Thymus (tissue), 11 donors: Measurements from ENCODE around the gene XXYLT1. TPM values are rescaled to one million over a fixed set of nuclear protein-coding genes. Genes with fewer than 3 reads are reported as not detected.
A peak's percentile ranks its signal among the peaks of the same experiment; 100 is the strongest.
"Not testable (repeated sequence)": the region's sequence is repeated elsewhere in the genome, so short reads cannot be mapped to it uniquely, and the experiment has no call there.

Experiments used
- DNase-seq, 9 donors: peaks; one replicate each; pipeline ENCODE4 v3.0.0-alpha.2; 2013; ENCODE audit warnings: low spot score in 9 of 9, low read depth in 6 of 9, missing footprints in 1 of 9
- H3K27ac ChIP-seq, 2 donors: one replicate each; pipeline ENCODE4 v1.5.1; 2013; ENCODE audit warnings: control low read depth in 1 of 2, low read depth in 1 of 2, low read length in 1 of 2, mild to moderate bottlenecking in 1 of 2, moderate library complexity in 1 of 2
- H3K27me3 ChIP-seq, 2 donors: one replicate each; pipeline ENCODE4 v1.5.1; 2013; ENCODE audit warnings: low read length in 1 of 2; ENCODE audit not compliant: control insufficient read depth in 2 of 2, insufficient read depth in 1 of 2
- H3K36me3 ChIP-seq, 2 donors: one replicate each; pipeline ENCODE4 v1.5.1; 2013; ENCODE audit warnings: low read length in 1 of 2, mild to moderate bottlenecking in 1 of 2, moderate library complexity in 1 of 2; ENCODE audit not compliant: control insufficient read depth in 2 of 2, insufficient read depth in 2 of 2
- H3K4me1 ChIP-seq, 2 donors: one replicate each; pipeline ENCODE4 v1.5.1; 2013; ENCODE audit warnings: low read length in 2 of 2; ENCODE audit not compliant: control insufficient read depth in 2 of 2, insufficient read depth in 2 of 2
- H3K4me3 ChIP-seq, 2 donors: one replicate each; pipeline ENCODE4 v1.5.1; 2013; ENCODE audit warnings: low read length in 2 of 2, control low read depth in 1 of 2, mild to moderate bottlenecking in 1 of 2
- H3K9me3 ChIP-seq, 2 donors: one replicate each; pipeline ENCODE4 v1.5.1; 2013; ENCODE audit warnings: low read length in 1 of 2, mild to moderate bottlenecking in 1 of 2; ENCODE audit not compliant: control insufficient read depth in 2 of 2, insufficient read depth in 1 of 2
- WGBS: extraction: QIAGEN DNeasy Blood & Tissue Kit; methylation state at CpG from one replicate; pipeline ENCODE4 v1.1.7; 2013; 5-methylcytosine and 5-hydroxymethylcytosine counted together
- polyA plus RNA-seq: library from polyadenylated mRNA; stranded (reverse); fragments of 200-250 nt; gene quantifications from one replicate; pipeline ENCODE4 v1.2.3, GENCODE V29; 2013
- total RNA-seq: library from RNA; stranded (reverse); fragments of 120-200 nt; gene quantifications from one replicate; pipeline ENCODE4 v1.2.4, GENCODE V29; 2013
- donor health status: healthy.

XXYLT1 gene
- total and polyA plus RNA-seq, 2 donors: 5.8 to 12.3 TPM

GRCh38 chr3:195040094-195040493, 230.9 kb downstream of the XXYLT1 start:
- Histone ChIP-seq H3K27ac (no peak overlapping the region), H3K9me3 (no peaks in the 10 kb centered on the region), H3K36me3 (no peaks in the 10 kb centered on the region), H3K27me3 (peaks cover 0 to 13% of the 10 kb centered on the region in 2 donors), H3K4me3 (no peak overlapping the region), H3K4me1 (peaks cover 9 to 26% of the 10 kb centered on the region in 2 donors)
- 94% methylated on average over 11 of the region's 11 CpGs for WGBS
- DNase-seq: peak in 1 of 9 donors; percentile 16

GRCh38 chr3:195039180-195039843, 231.6 kb downstream of the XXYLT1 start:
- Histone ChIP-seq H3K4me1 (peaks cover 9 to 26% of the 10 kb centered on the region in 2 donors), H3K4me3 (no peak overlapping the region), H3K36me3 (no peaks in the 10 kb centered on the region), H3K27me3 (peaks cover 0 to 13% of the 10 kb centered on the region in 2 donors), H3K27ac (no peak overlapping the region), H3K9me3 (no peaks in the 10 kb centered on the region)
- peak in 1 of 9 donors; percentile 17 for DNase-seq
- 90% methylated on average over 7 of the region's 7 CpGs for whole genome bisulfite sequencing

DNA sequence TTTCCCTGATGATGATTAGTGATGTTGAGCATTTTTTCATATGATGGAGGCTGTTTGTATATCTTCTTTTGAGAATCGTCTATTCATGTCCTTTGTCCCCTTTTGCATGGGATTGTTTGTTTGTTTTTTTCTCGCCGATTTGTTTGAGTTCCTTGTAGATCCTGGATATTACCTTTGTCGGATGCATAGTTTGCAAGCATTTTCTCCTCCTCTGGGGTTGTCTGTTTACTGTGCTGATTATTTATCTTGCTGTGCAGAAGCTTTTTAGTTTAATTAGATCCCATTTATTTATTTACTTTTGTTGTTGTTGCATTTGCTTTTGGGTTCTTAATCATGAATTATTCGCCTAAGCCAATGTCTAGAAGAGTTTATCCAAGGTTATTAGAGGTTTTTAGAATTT, 232.8 kb downstream of the XXYLT1 start:
- Histone ChIP-seq H3K36me3 (no peaks in the 10 kb centered on the region), H3K4me1 (peaks cover 9 to 24% of the 10 kb centered on the region in 2 donors), H3K9me3 (no peaks in the 10 kb centered on the region), H3K27ac (no peak overlapping the region), H3K27me3 (peaks cover 0 to 10% of the 10 kb centered on the region in 2 donors), H3K4me3 (no peak overlapping the region)
- DNase-seq: no peak
- 99% methylated on average over 5 of the region's 5 CpGs for WGBS

- H3K4me1 ChIP-seq: peaks cover 9 to 24% of the 10 kb centered on the region in 2 donors
- DNase-seq, H3K4me3 ChIP-seq, H3K27me3 ChIP-seq, H3K27ac ChIP-seq, H3K9me3 ChIP-seq, H3K36me3 ChIP-seq: not testable (repeated sequence)
- WGBS: 99% methylated on average over 3 of the region's 3 CpGs
Measured at GRCh38 chr3:195037586-195037985, 233.4 kb downstream of the XXYLT1 start.

DNA sequence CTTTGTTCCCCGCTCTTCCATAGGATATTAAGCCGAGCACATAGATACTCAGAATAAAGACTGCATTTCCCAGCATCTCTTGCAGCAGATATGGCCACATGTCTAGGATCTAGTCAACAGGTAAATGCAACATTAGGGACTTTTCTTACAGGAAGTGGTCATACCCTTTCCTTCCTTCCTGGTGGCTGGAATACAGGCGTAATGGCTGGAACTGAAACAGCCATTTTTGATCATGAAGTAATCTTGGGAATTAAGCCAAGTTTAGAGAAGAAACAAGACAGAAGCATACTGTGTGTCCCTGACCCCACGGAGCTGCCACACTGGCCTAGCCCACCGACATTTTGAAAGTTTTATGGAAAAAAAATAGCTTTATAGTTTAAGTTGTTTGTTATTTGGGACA, 234.0 kb downstream of the XXYLT1 start:
- H3K27ac ChIP-seq: no peak overlapping the region
- H3K27me3 ChIP-seq: no peaks in the 10 kb centered on the region
- DNase-seq: no peak
- no peak overlapping the region for H3K4me3 ChIP-seq
- H3K4me1 ChIP-seq: peaks cover 9 to 27% of the 10 kb centered on the region in 2 donors
- H3K9me3 ChIP-seq: no peaks in the 10 kb centered on the region
- whole genome bisulfite sequencing: 78% methylated on average over 5 of the region's 5 CpGs
- H3K36me3 ChIP-seq: no peaks in the 10 kb centered on the region

GRCh38 chr3:195036574-195036973, 234.4 kb downstream of the XXYLT1 start:
- H3K36me3 ChIP-seq: no peaks in the 10 kb centered on the region
- H3K4me1 ChIP-seq: peaks cover 9 to 31% of the 10 kb centered on the region in 2 donors
- no peaks in the 10 kb centered on the region for H3K27me3 ChIP-seq
- H3K9me3 ChIP-seq: no peaks in the 10 kb centered on the region
- no peak overlapping the region for H3K4me3 ChIP-seq
- DNase-seq: no peak
- no peak overlapping the region for H3K27ac ChIP-seq
- WGBS: 97% methylated on average over 6 of the region's 6 CpGs

GRCh38 chr3:195036203-195036505, 234.8 kb downstream of the XXYLT1 start:
- DNase-seq: no peak

GRCh38 chr3:195035345-195036202, 235.4 kb downstream of the XXYLT1 start:
- DNase-seq: no peak
- Histone ChIP-seq H3K27ac (no peak overlapping the region), H3K9me3 (no peaks in the 10 kb centered on the region), H3K4me1 (peaks cover 2 to 29% of the 10 kb centered on the region in 2 donors), H3K27me3 (no peaks in the 10 kb centered on the region), H3K36me3 (no peaks in the 10 kb centered on the region), H3K4me3 (no peak overlapping the region)
- 89% methylated on average over 42 of the region's 42 CpGs for WGBS

More at GRCh38 chr3:195036203-195036505, 234.8 kb downstream of the XXYLT1 start:
- H3K4me3 ChIP-seq: no peak overlapping the region
- H3K4me1 ChIP-seq: peaks cover 8 to 31% of the 10 kb centered on the region in 2 donors
- H3K9me3 ChIP-seq: no peaks in the 10 kb centered on the region
- WGBS: 93% methylated on average over 17 of the region's 17 CpGs
- H3K27me3 ChIP-seq: no peaks in the 10 kb centered on the region
- H3K36me3 ChIP-seq: no peaks in the 10 kb centered on the region
- no peak overlapping the region for H3K27ac ChIP-seq

DNA sequence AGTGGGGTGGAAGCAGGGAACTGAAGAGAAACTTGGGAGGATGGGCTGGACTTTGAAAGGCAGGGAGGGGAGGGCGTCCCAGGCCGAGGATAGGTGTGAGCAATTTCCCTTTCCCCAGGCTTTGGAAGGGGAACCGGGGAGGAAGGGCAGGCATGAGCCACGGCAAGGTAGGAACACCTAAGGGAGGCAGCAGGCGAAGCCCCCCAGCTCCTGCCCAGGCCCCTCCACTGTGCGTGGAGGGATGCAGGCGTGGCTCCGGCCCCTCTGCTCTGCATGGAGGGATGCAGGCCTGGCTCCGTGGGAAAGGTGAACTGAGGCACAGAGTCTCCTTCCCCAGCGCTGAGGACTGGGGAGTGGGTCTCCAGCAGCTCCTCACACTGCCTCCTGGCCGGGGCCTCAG, 236.4 kb downstream of the XXYLT1 start:
- Histone ChIP-seq H3K27me3 (no peaks in the 10 kb centered on the region), H3K36me3 (no peaks in the 10 kb centered on the region), H3K27ac (no peak overlapping the region), H3K4me3 (no peak overlapping the region), H3K4me1 (peaks cover 0 to 19% of the 10 kb centered on the region in 2 donors), H3K9me3 (no peaks in the 10 kb centered on the region)
- no peak for DNase-seq
- 98% methylated on average over 11 of the region's 11 CpGs for WGBS
